ENCODE results near the gene CBX8. TPM values are rescaled to one million over a fixed set of nuclear protein-coding genes. Genes with fewer than 3 reads are reported as not detected.
A peak's percentile ranks its signal among the peaks of the same experiment; 100 is the strongest.

CBX8 gene
- total and polyA plus RNA-seq, 2 of the 13 experiments (the other 11 are each of a cell fraction or from before 2014, with no cell fraction given) = 0.34 to 12.6 TPM

DNA sequence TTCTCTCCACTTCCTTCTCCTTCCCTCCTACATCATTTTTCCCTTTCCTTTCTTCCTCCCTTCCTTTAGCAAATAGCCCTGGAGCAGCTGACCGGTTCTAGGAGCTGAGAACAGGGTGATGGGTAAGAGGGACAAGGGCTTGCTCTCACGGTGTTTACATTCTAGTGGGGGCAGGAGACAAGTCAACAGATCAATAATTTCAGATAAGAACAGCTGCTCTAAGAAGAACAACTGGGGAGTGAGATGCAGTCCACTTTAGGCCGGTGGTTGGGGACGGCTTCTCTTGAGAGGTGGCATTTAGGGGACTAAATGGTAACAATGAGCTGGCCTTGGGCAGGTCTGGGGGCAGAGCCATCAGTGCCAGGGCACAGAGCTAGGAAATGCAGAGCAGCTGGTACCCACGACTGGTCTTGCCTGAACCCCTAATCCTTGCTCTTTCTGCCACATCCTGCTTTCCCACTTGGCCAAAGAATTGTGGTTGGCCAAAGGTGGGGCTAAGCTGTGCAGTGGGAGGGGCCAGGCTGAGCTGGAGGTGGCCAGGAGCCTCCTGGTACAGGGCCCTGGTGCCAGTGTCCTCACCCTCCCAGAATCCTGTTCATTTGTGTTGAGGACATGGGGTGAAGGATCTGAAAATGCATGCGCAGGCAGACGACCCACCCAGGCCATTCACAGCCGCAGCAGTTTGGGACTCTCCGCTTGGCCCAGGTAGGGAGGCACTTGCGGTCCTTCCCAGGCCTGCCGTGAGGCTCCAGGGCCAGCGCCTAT, 24.6 kb upstream of the CBX8 start (continued):
- TF ChIP-seq SRSF4 (IDR thresholded peaks at IDR 0.05; ENCODE audit: low read depth, low read length, poor library complexity, severe bottlenecking) (no peak), NKX3-1 (CRISPR knock-in tag; IDR thresholded peaks at IDR 0.05) (no peak; the same call in 1 of the 2 replicates), RFXANK (CRISPR knock-in tag; IDR thresholded peaks at IDR 0.05) (0 out of 2 replicates have a peak, but pooled peaks have one; percentile 76), ZNF772 (CRISPR knock-in tag; IDR thresholded peaks at IDR 0.05) (peak; percentile 60; the same call in 1 of the 2 replicates), SRSF9 (IDR thresholded peaks at IDR 0.05; ENCODE audit: borderline replicate concordance, insufficient read depth, low read depth, low read length, poor library complexity, severe bottlenecking) (no peak), ZNF468 (CRISPR knock-in tag; IDR thresholded peaks at IDR 0.05) (no peak), JDP2 (CRISPR knock-in tag; IDR thresholded peaks at IDR 0.05; ENCODE audit: borderline replicate concordance) (no peak), ZNF788 (CRISPR knock-in tag; IDR thresholded peaks at IDR 0.05; ENCODE audit: borderline replicate concordance) (peak; percentile 58; the same call in 1 of the 2 replicates), EED (CRISPR knock-in tag; IDR thresholded peaks at IDR 0.05) (peak; percentile 60; the same call in 1 of the 2 replicates)
- TF ChIP-seq, protein P1, sequence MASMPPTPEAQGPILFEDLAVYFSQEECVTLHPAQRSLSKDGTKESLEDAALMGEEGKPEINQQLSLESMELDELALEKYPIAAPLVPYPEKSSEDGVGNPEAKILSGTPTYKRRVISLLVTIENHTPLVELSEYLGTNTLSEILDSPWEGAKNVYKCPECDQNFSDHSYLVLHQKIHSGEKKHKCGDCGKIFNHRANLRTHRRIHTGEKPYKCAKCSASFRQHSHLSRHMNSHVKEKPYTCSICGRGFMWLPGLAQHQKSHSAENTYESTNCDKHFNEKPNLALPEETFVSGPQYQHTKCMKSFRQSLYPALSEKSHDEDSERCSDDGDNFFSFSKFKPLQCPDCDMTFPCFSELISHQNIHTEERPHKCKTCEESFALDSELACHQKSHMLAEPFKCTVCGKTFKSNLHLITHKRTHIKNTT (CRISPR knock-in tag; IDR thresholded peaks at IDR 0.05) = no peak
- TF ChIP-seq, protein P2, sequence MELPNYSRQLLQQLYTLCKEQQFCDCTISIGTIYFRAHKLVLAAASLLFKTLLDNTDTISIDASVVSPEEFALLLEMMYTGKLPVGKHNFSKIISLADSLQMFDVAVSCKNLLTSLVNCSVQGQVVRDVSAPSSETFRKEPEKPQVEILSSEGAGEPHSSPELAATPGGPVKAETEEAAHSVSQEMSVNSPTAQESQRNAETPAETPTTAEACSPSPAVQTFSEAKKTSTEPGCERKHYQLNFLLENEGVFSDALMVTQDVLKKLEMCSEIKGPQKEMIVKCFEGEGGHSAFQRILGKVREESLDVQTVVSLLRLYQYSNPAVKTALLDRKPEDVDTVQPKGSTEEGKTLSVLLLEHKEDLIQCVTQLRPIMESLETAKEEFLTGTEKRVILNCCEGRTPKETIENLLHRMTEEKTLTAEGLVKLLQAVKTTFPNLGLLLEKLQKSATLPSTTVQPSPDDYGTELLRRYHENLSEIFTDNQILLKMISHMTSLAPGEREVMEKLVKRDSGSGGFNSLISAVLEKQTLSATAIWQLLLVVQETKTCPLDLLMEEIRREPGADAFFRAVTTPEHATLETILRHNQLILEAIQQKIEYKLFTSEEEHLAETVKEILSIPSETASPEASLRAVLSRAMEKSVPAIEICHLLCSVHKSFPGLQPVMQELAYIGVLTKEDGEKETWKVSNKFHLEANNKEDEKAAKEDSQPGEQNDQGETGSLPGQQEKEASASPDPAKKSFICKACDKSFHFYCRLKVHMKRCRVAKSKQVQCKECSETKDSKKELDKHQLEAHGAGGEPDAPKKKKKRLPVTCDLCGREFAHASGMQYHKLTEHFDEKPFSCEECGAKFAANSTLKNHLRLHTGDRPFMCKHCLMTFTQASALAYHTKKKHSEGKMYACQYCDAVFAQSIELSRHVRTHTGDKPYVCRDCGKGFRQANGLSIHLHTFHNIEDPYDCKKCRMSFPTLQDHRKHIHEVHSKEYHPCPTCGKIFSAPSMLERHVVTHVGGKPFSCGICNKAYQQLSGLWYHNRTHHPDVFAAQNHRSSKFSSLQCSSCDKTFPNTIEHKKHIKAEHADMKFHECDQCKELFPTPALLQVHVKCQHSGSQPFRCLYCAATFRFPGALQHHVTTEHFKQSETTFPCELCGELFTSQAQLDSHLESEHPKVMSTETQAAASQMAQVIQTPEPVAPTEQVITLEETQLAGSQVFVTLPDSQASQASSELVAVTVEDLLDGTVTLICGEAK (IDR thresholded peaks at IDR 0.05) = no peak
- TF ChIP-seq, protein P2 (CRISPR knock-in tag; IDR thresholded peaks at IDR 0.05) = no peak; the same call in none of the 2 replicates
- TF ChIP-seq, protein P3, sequence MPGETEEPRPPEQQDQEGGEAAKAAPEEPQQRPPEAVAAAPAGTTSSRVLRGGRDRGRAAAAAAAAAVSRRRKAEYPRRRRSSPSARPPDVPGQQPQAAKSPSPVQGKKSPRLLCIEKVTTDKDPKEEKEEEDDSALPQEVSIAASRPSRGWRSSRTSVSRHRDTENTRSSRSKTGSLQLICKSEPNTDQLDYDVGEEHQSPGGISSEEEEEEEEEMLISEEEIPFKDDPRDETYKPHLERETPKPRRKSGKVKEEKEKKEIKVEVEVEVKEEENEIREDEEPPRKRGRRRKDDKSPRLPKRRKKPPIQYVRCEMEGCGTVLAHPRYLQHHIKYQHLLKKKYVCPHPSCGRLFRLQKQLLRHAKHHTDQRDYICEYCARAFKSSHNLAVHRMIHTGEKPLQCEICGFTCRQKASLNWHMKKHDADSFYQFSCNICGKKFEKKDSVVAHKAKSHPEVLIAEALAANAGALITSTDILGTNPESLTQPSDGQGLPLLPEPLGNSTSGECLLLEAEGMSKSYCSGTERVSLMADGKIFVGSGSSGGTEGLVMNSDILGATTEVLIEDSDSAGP (CRISPR knock-in tag; IDR thresholded peaks at IDR 0.05; ENCODE audit: borderline replicate concordance) = peak; percentile 63; the same call in 1 of the 2 replicates

All from HepG2 (cell line).